ENCODE measurements around the gene CCDC85C.

Gene CCDC85C

DNA sequence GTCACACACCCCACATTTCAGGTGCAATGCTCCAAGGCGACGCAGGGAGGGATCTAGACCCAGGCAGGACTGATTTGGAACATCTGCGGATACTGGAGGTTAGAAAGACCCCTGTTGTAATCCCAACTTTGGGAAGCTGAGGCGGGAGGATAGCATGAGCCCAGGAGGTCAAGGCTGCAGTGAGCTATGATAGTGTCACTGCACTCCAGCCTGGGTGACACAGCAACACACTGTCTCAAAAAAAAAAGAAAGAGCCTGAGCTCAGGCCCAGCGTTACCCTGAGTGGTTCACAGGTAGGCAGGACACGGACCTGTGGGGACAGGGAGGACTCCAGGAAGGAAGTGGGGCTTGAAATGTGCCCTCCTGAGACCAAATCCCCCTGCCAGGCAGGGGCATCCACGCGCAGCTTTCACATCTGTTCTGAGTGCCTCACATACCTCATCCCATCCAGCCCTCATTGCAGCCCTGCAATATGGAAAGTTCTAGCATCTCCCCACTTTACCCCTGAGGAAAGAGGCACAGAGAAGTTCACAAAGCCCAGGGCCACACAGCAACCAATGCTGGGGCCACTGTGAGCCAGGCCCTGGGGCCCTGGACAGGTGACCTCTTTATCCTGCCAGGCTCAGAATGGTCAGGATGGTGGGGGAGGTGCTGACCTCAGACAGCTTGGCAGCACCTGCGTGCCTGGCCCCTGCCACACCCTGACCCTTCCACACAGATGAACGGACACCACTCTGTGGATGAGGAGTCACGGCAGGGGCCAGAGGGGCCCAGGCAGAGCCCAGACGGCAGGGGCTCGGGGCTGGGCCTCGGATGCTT, 34.1 kb downstream of the CCDC85C start:
- H3K36me3 ChIP-seq (ENCODE audit: control insufficient read depth, insufficient read depth, low read length): no peaks in the 10 kb centered on the region
- no peak overlapping the region for H3K27ac ChIP-seq (ENCODE audit: low read depth, low read length)
- H3K4me1 ChIP-seq (ENCODE audit: control insufficient read depth, insufficient read depth, low read length): peaks cover 60% of the 10 kb centered on the region
- no peak overlapping the region for H3K4me3 ChIP-seq (ENCODE audit: low read depth, low read length)
- H3K27me3 ChIP-seq (ENCODE audit: control insufficient read depth, insufficient read depth, low read length): no peaks in the 10 kb centered on the region
- H3K9me3 ChIP-seq (ENCODE audit: control insufficient read depth, insufficient read depth, low read length): no peaks in the 10 kb centered on the region
- H3K9ac ChIP-seq (ENCODE audit: low read depth, low read length): no peak overlapping the region

- Histone ChIP-seq H3K27ac (ENCODE audit: low read depth, low read length) (no peak overlapping the region), H3K4me1 (ENCODE audit: control insufficient read depth, insufficient read depth, low read length) (peaks cover 60% of the 10 kb centered on the region), H3K4me3 (ENCODE audit: low read depth, low read length) (no peak overlapping the region), H3K9ac (ENCODE audit: low read depth, low read length) (no peak overlapping the region), H3K36me3 (ENCODE audit: control insufficient read depth, insufficient read depth, low read length) (no peaks in the 10 kb centered on the region), H3K27me3 (ENCODE audit: control insufficient read depth, insufficient read depth, low read length) (no peaks in the 10 kb centered on the region), H3K9me3 (ENCODE audit: control insufficient read depth, insufficient read depth, low read length) (no peaks in the 10 kb centered on the region)
Observed at GRCh38 chr14:99568567-99569560, 35.1 kb downstream of the CCDC85C start.

DNA sequence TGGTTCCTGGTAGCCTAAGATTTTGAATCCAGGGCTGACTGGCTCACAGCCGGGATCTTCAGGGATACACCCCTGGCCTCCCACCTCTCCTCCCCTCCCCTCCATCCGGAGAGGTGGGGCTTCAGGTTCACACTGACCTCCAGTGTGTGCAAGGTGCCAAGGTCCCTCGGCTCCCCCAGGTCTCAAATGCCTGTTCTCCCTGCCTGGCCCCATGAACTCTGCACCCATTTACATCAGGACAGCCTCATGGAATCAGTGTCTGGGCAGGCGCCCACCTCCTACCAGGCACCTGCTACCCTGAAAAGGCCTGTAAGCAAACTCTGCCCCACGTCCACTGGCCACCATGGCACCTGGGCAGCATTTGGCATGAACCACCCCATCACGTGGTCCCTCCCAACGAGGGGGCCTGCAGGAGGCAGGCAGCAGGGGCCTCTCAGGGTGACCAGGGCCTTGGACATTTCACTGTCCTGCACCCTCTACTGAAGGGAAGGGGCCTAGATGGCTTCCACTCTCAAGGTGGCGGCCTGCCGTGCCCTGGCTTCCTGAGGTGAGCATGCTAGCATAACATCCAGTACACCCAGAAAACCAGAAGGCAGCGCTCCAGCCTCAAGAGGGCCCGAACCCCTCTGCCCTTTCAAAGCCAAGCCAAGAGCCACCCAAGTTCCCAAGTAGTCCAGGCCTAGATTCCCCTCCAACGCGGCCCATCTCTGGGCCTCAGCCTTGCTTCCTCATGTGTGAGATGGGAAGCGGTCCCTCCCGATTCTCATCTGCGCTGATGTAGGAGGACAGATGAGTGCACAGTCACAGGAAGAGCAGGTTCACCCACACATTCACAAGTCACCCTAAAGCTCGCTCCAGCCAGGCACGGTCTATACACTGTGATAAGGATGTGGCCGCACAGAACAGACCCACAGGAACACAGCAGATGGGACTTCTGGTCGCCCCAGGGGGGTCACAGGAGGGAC, 37.3 kb downstream of the CCDC85C start:
- H3K9me3 ChIP-seq (ENCODE audit: control insufficient read depth, insufficient read depth, low read length): no peaks in the 10 kb centered on the region
- H3K27me3 ChIP-seq (ENCODE audit: control insufficient read depth, insufficient read depth, low read length): no peaks in the 10 kb centered on the region
- no peak overlapping the region for H3K27ac ChIP-seq (ENCODE audit: low read depth, low read length)
- H3K4me3 ChIP-seq (ENCODE audit: low read depth, low read length): no peak overlapping the region
- H3K9ac ChIP-seq (ENCODE audit: low read depth, low read length): no peak overlapping the region
- peaks cover 59% of the 10 kb centered on the region for H3K4me1 ChIP-seq (ENCODE audit: control insufficient read depth, insufficient read depth, low read length)
- H3K36me3 ChIP-seq (ENCODE audit: control insufficient read depth, insufficient read depth, low read length): no peaks in the 10 kb centered on the region

- Histone ChIP-seq H3K36me3 (ENCODE audit: control insufficient read depth, insufficient read depth, low read length) (no peaks in the 10 kb centered on the region), H3K4me1 (ENCODE audit: control insufficient read depth, insufficient read depth, low read length) (peaks cover 59% of the 10 kb centered on the region), H3K9ac (ENCODE audit: low read depth, low read length) (no peak overlapping the region), H3K27me3 (ENCODE audit: control insufficient read depth, insufficient read depth, low read length) (no peaks in the 10 kb centered on the region), H3K9me3 (ENCODE audit: control insufficient read depth, insufficient read depth, low read length) (no peaks in the 10 kb centered on the region), H3K4me3 (ENCODE audit: low read depth, low read length) (no peak overlapping the region), H3K27ac (ENCODE audit: low read depth, low read length) (no peak overlapping the region)
Observed at GRCh38 chr14:99566009-99566389, 38.0 kb downstream of the CCDC85C start.

DNA sequence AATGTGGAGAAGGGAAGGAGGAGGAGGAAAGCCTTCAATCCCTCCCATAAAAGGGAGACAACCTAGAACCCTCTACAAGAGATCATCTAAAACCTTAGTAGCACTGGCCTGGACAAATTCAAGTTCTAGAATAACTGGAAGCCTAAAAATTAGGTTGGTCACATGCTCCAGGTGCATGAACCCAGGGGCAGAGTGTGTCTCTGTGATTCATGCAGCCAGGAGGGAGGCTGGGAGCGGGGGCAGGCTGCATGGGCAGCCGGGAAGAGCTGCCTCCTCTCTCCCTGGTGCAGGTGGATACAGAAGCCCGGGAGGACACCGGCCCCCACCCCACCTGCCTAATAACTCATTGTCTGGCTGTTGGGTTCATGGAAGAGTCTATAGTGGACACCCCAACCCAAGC, 38.6 kb downstream of the CCDC85C start:
- Histone ChIP-seq H3K27me3 (ENCODE audit: control insufficient read depth, insufficient read depth, low read length) (no peaks in the 10 kb centered on the region), H3K27ac (ENCODE audit: low read depth, low read length) (no peak overlapping the region), H3K36me3 (ENCODE audit: control insufficient read depth, insufficient read depth, low read length) (no peaks in the 10 kb centered on the region), H3K9me3 (ENCODE audit: control insufficient read depth, insufficient read depth, low read length) (no peaks in the 10 kb centered on the region), H3K9ac (ENCODE audit: low read depth, low read length) (no peak overlapping the region), H3K4me3 (ENCODE audit: low read depth, low read length) (no peak overlapping the region), H3K4me1 (ENCODE audit: control insufficient read depth, insufficient read depth, low read length) (peaks cover 53% of the 10 kb centered on the region)

GRCh38 chr14:99564926-99565259, 39.1 kb downstream of the CCDC85C start:
- Histone ChIP-seq H3K4me3 (ENCODE audit: low read depth, low read length) (no peak overlapping the region), H3K27me3 (ENCODE audit: control insufficient read depth, insufficient read depth, low read length) (no peaks in the 10 kb centered on the region), H3K36me3 (ENCODE audit: control insufficient read depth, insufficient read depth, low read length) (no peaks in the 10 kb centered on the region), H3K9ac (ENCODE audit: low read depth, low read length) (no peak overlapping the region), H3K9me3 (ENCODE audit: control insufficient read depth, insufficient read depth, low read length) (no peaks in the 10 kb centered on the region), H3K4me1 (ENCODE audit: control insufficient read depth, insufficient read depth, low read length) (peaks cover 49% of the 10 kb centered on the region), H3K27ac (ENCODE audit: low read depth, low read length) (no peak overlapping the region)

- no peak overlapping the region for H3K27ac ChIP-seq (ENCODE audit: low read depth, low read length)
- H3K36me3 ChIP-seq (ENCODE audit: control insufficient read depth, insufficient read depth, low read length): no peaks in the 10 kb centered on the region
- no peak overlapping the region for H3K4me3 ChIP-seq (ENCODE audit: low read depth, low read length)
- no peak overlapping the region for H3K9ac ChIP-seq (ENCODE audit: low read depth, low read length)
- no peaks in the 10 kb centered on the region for H3K9me3 ChIP-seq (ENCODE audit: control insufficient read depth, insufficient read depth, low read length)
- peaks cover 49% of the 10 kb centered on the region for H3K4me1 ChIP-seq (ENCODE audit: control insufficient read depth, insufficient read depth, low read length)
- H3K27me3 ChIP-seq (ENCODE audit: control insufficient read depth, insufficient read depth, low read length): no peaks in the 10 kb centered on the region
Observed at GRCh38 chr14:99564256-99564925, 39.6 kb downstream of the CCDC85C start.

GRCh38 chr14:99563749-99564129, 40.3 kb downstream of the CCDC85C start:
- Histone ChIP-seq H3K4me3 (ENCODE audit: low read depth, low read length) (no peak overlapping the region), H3K36me3 (ENCODE audit: control insufficient read depth, insufficient read depth, low read length) (no peaks in the 10 kb centered on the region), H3K27ac (ENCODE audit: low read depth, low read length) (no peak overlapping the region), H3K27me3 (ENCODE audit: control insufficient read depth, insufficient read depth, low read length) (no peaks in the 10 kb centered on the region), H3K9me3 (ENCODE audit: control insufficient read depth, insufficient read depth, low read length) (no peaks in the 10 kb centered on the region), H3K9ac (ENCODE audit: low read depth, low read length) (no peak overlapping the region), H3K4me1 (ENCODE audit: control insufficient read depth, insufficient read depth, low read length) (peaks cover 46% of the 10 kb centered on the region)

DNA sequence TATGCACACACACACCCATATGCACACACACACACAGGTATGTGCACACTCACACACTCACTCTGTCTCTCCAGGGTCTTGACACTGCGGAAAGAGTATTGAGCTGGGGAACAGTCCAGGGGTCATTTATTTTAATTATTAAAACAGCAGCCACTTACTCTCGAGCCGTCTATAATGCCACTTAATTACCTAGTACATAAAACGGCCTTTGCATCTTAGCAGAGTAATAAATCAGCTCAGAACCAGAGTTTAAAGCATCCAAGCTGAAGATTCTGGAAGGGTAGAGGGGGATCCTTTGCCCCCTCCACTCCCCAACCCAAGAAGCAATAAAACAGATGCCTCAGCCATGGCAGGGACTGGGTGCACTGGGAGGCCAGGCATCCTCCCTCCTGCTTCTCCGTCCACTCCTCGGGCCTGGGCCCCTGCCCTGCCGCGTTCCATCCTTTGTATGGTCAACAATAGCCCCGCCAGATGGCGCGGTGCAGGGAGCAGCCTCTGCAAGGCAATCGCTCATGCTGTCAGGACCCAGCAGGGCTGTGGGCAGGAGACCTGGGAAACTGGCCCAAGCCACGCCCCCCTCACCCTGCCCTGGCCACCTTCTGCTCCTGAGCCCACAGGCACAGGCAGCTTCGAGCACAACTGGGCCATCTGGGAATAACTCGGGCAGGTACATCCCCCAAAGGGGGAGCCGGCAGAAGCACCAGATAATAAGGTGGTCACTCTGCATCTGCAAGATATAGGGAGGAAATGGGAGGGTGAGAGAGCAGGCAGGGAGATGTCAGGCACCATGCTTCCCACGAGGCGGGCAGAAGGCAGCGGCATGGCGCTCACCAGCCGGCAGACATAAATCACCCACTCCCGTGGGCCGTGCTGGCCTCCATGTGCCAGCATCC, 40.9 kb downstream of the CCDC85C start:
- no peak overlapping the region for H3K9ac ChIP-seq (ENCODE audit: low read depth, low read length)
- no peak overlapping the region for H3K27ac ChIP-seq (ENCODE audit: low read depth, low read length)
- no peaks in the 10 kb centered on the region for H3K36me3 ChIP-seq (ENCODE audit: control insufficient read depth, insufficient read depth, low read length)
- H3K9me3 ChIP-seq (ENCODE audit: control insufficient read depth, insufficient read depth, low read length): no peaks in the 10 kb centered on the region
- H3K27me3 ChIP-seq (ENCODE audit: control insufficient read depth, insufficient read depth, low read length): no peaks in the 10 kb centered on the region
- peaks cover 41% of the 10 kb centered on the region for H3K4me1 ChIP-seq (ENCODE audit: control insufficient read depth, insufficient read depth, low read length)
- H3K4me3 ChIP-seq (ENCODE audit: low read depth, low read length): no peak overlapping the region
